Smooth muscle cell (in vitro differentiated cells): Measurements from ENCODE around the gene ARHGEF25. TPM values are rescaled to one million over a fixed set of nuclear protein-coding genes. Genes with fewer than 3 reads are reported as not detected.
"Not testable (repeated sequence)": the region's sequence is repeated elsewhere in the genome, so short reads cannot be mapped to it uniquely, and the experiment has no call there.

Source experiments
- DNase-seq: peaks from one replicate; lab custom pipeline; 2025; ENCODE audit not compliant: unreplicated experiment; lab: John Stamatoyannopoulos, UW
- H2AFZ ChIP-seq: fragments of 200-600 bp; sonication (generic); 2 replicates; pipeline ENCODE4 v1.6.0; 2016; ENCODE audit warnings: antibody characterized with exemption, low read depth, mild to moderate bottlenecking
- H3F3A ChIP-seq: fragments of 200-600 bp; sonication (generic); 2 replicates; pipeline ENCODE4 v1.6.0; 2017; ENCODE audit warnings: antibody characterized with exemption, low read depth
- H3K27ac ChIP-seq: fragments of 200-600 bp; sonication (generic); 2 replicates; pipeline ENCODE4 v1.5.1; 2016; ENCODE audit warnings: low read depth, mild to moderate bottlenecking
- H3K27me3 ChIP-seq: fragments of 200-600 bp; sonication (generic); 2 replicates; pipeline ENCODE4 v1.6.1; 2016; ENCODE audit warnings: low read depth, mild to moderate bottlenecking
- H3K36me3 ChIP-seq: fragments of 200-600 bp; sonication (generic); 2 replicates; pipeline ENCODE4 v1.5.1; 2016; ENCODE audit warnings: low read depth
- H3K4me1 ChIP-seq: fragments of 200-600 bp; sonication (generic); 2 replicates; pipeline ENCODE4 v1.5.1; 2016; ENCODE audit warnings: low read depth
- H3K4me2 ChIP-seq: fragments of 200-600 bp; sonication (generic); 2 replicates; pipeline ENCODE4 v1.6.0; 2016; ENCODE audit warnings: mild to moderate bottlenecking
- H3K4me3 ChIP-seq: fragments of 200-600 bp; sonication (generic); 2 replicates; pipeline ENCODE4 v1.5.1; 2016; ENCODE audit warnings: mild to moderate bottlenecking
- H3K79me2 ChIP-seq: fragments of 200-600 bp; sonication (generic); 2 replicates; pipeline ENCODE4 v1.6.0; 2016; ENCODE audit warnings: low read depth, mild to moderate bottlenecking
- H3K9ac ChIP-seq: fragments of 200-600 bp; sonication (generic); 2 replicates; pipeline ENCODE4 v1.6.0; 2016; ENCODE audit warnings: low read depth
- H3K9me3 ChIP-seq: fragments of 200-600 bp; sonication (generic); replicated peaks from 2 replicates; pipeline ENCODE4 v1.5.1; 2016; ENCODE audit warnings: low read depth
- H4K20me1 ChIP-seq: fragments of 200-600 bp; sonication (generic); 2 replicates; pipeline ENCODE4 v1.6.0; 2016; ENCODE audit warnings: low read depth
- WGBS: methylation state at CpG from one replicate; pipeline ENCODE4 v1.1.7; 2016; ENCODE audit warnings: low lambda C conversion rate; 5-methylcytosine and 5-hydroxymethylcytosine counted together
- polyA plus RNA-seq: library from polyadenylated mRNA; unstranded; fragments of >200 nt; fragmentation: Nextera tagmentation; extraction: Ambion mirVana; gene quantifications from 2 replicates; pipeline ENCODE4 v1.2.1, GENCODE V29; 2016
- total RNA-seq: library from RNA; depleted of rRNA; stranded (reverse); fragments of >200 nt; gene quantifications from 2 replicates; pipeline ENCODE4 v1.2.3, GENCODE V29; 2014
- TF ChIP-seq, protein P1 (sequence below): fragments of 200-600 bp; sonication (generic); IDR thresholded peaks from 2 replicates; pipeline ENCODE4 v1.5.1; 2017; ENCODE audit warnings: borderline replicate concordance, mild to moderate bottlenecking, antibody characterized with exemption; ENCODE audit not compliant: insufficient read depth, poor library complexity, severe bottlenecking

ARHGEF25 gene
- total and polyA plus RNA-seq, 2 experiments from 2014 or later = 3.8 to 13.9 TPM

DNA sequence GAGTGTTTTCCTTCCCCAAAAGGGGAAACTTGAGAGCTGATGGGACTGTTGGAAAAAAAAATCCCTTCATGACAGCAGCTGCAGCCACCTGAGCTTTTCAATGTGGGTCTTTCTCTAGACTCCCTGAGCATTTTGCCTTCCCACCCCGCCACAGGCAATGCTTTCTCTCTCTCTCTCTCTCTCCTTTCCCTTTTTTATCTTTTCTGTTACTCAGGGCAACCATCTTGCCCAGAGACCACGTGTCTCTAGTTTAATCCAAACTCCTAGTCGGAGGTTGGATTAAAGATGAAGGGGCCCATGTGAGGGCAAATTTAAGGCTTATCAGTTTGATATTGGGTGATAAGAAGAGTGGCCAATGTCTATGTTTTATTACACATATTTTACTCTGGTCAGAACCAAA is 47.7 kb downstream of the ARHGEF25 start:
- H3K27me3 ChIP-seq = no peaks in the 10 kb centered on the region
- no peaks in the 10 kb centered on the region for H3K79me2 ChIP-seq
- no peak overlapping the region for H3K4me3 ChIP-seq
- no peak overlapping the region for H3K27ac ChIP-seq
- DNase-seq = no peak
- WGBS = 59% methylated on average over 3 of the region's 3 CpGs
- no peaks in the 10 kb centered on the region for H3K4me1 ChIP-seq
- no peak overlapping the region for H3K4me2 ChIP-seq
- H3K9me3 ChIP-seq = no peaks in the 10 kb centered on the region
- no peak overlapping the region for H3K9ac ChIP-seq
- TF ChIP-seq, protein P1, sequence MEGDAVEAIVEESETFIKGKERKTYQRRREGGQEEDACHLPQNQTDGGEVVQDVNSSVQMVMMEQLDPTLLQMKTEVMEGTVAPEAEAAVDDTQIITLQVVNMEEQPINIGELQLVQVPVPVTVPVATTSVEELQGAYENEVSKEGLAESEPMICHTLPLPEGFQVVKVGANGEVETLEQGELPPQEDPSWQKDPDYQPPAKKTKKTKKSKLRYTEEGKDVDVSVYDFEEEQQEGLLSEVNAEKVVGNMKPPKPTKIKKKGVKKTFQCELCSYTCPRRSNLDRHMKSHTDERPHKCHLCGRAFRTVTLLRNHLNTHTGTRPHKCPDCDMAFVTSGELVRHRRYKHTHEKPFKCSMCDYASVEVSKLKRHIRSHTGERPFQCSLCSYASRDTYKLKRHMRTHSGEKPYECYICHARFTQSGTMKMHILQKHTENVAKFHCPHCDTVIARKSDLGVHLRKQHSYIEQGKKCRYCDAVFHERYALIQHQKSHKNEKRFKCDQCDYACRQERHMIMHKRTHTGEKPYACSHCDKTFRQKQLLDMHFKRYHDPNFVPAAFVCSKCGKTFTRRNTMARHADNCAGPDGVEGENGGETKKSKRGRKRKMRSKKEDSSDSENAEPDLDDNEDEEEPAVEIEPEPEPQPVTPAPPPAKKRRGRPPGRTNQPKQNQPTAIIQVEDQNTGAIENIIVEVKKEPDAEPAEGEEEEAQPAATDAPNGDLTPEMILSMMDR = no peak
- H3F3A ChIP-seq = no peaks in the 10 kb centered on the region
- H3K36me3 ChIP-seq = no peaks in the 10 kb centered on the region
- H2AFZ ChIP-seq = no peak overlapping the region
- no peaks in the 10 kb centered on the region for H4K20me1 ChIP-seq

DNA sequence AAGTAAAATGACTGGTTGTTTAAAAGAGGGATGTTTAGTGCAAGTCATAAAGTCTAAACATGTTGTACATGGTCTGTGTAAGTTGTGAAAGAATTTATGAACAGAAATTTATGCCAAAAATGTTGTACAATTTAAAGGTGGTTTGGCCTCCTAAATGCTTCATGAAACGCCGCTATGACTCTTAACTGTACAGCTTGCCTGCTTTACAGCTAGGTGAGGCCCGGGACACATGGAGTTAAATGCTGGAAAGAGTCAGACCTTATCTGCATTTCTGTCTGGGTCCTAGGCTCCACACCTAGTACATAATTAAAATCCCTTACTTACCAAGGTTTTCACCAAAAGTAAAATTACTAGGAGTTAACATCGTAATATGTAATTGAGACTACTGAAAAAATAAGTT is 50.1 kb downstream of the ARHGEF25 start:
- WGBS = 71% methylated on average over 4 of the region's 4 CpGs
- H3K27me3 ChIP-seq = no peaks in the 10 kb centered on the region
- H3K27ac ChIP-seq = no peak overlapping the region
- no peaks in the 10 kb centered on the region for H3K79me2 ChIP-seq
- no peak overlapping the region for H3K4me3 ChIP-seq
- H3F3A ChIP-seq = no peaks in the 10 kb centered on the region
- H2AFZ ChIP-seq = no peak overlapping the region
- no peak overlapping the region for H3K9ac ChIP-seq
- DNase-seq = no peak
- H4K20me1 ChIP-seq = no peaks in the 10 kb centered on the region
- no peaks in the 10 kb centered on the region for H3K4me1 ChIP-seq
- no peaks in the 10 kb centered on the region for H3K36me3 ChIP-seq
- H3K4me2 ChIP-seq = no peak overlapping the region
- TF ChIP-seq, protein P1 = no peak
- H3K9me3 ChIP-seq = no peaks in the 10 kb centered on the region

DNA sequence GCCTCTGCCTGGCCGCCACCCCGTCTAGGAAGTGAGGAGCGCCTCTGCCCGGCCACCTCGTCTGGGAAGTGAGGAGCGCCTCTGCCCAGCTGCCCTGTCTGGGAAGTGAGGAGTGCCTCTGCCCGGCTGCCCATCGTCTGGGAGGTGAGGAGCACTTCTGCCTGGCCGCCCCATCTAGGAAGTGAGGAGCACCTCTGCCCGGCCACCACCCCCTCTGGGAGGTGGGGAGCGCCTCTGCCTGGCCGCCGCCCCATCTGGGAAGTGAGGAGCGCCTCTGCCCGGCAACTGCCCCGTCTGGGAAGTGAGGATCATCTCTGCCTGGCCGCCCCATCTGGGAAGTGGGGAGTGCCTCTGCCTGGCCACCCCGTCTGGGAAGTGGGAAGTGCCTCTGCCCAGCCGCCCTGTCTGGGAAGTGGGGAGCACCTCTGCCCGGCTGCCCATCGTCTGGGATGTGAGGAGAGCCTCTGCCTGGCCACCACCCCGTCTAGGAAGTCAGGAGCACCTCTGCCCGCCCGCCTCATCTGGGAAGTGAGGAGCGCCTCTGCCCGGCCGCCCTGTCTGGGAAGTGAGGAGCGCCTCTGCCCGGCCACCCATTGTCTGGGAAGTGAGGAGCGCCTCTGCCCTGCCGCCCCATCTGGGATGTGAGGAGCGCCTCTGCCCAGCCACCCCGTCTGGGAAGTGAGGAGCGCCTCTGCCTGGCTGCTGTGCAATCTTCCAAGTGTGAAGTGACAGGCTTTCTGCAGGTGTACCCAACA is 54.0 kb downstream of the ARHGEF25 start:
- WGBS = 87% methylated on average over 32 of the region's 34 CpGs
- H3K9me3 ChIP-seq, H2AFZ ChIP-seq, H3F3A ChIP-seq, H4K20me1 ChIP-seq, H3K27me3 ChIP-seq, H3K9ac ChIP-seq, H3K4me3 ChIP-seq, H3K27ac ChIP-seq, H3K79me2 ChIP-seq, H3K4me1 ChIP-seq, H3K36me3 ChIP-seq, H3K4me2 ChIP-seq, DNase-seq: not testable (repeated sequence)

Other genes with a start within 250 kb of the ARHGEF25 start
- gene R3HDM2, start 180.4 kb upstream of the ARHGEF25 start, total RNA-seq = 10.4 and 16.0 TPM in 2 replicates
- 12.2 and 17.2 TPM in 2 replicates for gene R3HDM2, start 180.4 kb upstream of the ARHGEF25 start, polyA plus RNA-seq
- not detected in 2 replicates for gene INHBC, start 176.7 kb upstream of the ARHGEF25 start, total RNA-seq
- gene INHBC, start 176.7 kb upstream of the ARHGEF25 start, polyA plus RNA-seq = 0.42 TPM in 1 of 2 replicates, not detected in the other
- 5.4 and 11.5 TPM in 2 replicates for gene INHBE, start 156.1 kb upstream of the ARHGEF25 start, total RNA-seq
- gene INHBE, start 156.1 kb upstream of the ARHGEF25 start, polyA plus RNA-seq = 2.1 and 2.3 TPM in 2 replicates
- gene GLI1, start 151.7 kb upstream of the ARHGEF25 start, total RNA-seq = 1.4 and 1.5 TPM in 2 replicates
- gene GLI1, start 151.7 kb upstream of the ARHGEF25 start, polyA plus RNA-seq = 0.50 and 1.2 TPM in 2 replicates
- 1.3 TPM in 1 of 2 replicates, not detected in the other for gene ARHGAP9, start 131.6 kb upstream of the ARHGEF25 start, total RNA-seq
- gene ARHGAP9, start 131.6 kb upstream of the ARHGEF25 start, polyA plus RNA-seq = not detected in 2 replicates
- gene MARS1, start 123.4 kb upstream of the ARHGEF25 start, total RNA-seq = 192 and 629 TPM in 2 replicates
- gene MARS1, start 123.4 kb upstream of the ARHGEF25 start, polyA plus RNA-seq = 186 and 187 TPM in 2 replicates
- gene DDIT3, start 90.9 kb upstream of the ARHGEF25 start, total RNA-seq = 25.8 and 28.4 TPM in 2 replicates
- gene DDIT3, start 90.9 kb upstream of the ARHGEF25 start, polyA plus RNA-seq = 27.8 and 43.5 TPM in 2 replicates
- gene MBD6, start 88.6 kb upstream of the ARHGEF25 start, total RNA-seq = 3.7 and 9.1 TPM in 2 replicates
- 11.7 and 18.4 TPM in 2 replicates for gene MBD6, start 88.6 kb upstream of the ARHGEF25 start, polyA plus RNA-seq
- 88.0 and 107 TPM in 2 replicates for gene DCTN2, start 64.2 kb upstream of the ARHGEF25 start, total RNA-seq
- 119 and 127 TPM in 2 replicates for gene DCTN2, start 64.2 kb upstream of the ARHGEF25 start, polyA plus RNA-seq
- 2.2 and 2.8 TPM in 2 replicates for gene KIF5A, start 61.4 kb upstream of the ARHGEF25 start, total RNA-seq
- gene KIF5A, start 61.4 kb upstream of the ARHGEF25 start, polyA plus RNA-seq = 0.34 and 0.53 TPM in 2 replicates
- 39.5 and 53.8 TPM in 2 replicates for gene PIP4K2C, start 20.2 kb upstream of the ARHGEF25 start, total RNA-seq
- 33.3 and 41.1 TPM in 2 replicates for gene PIP4K2C, start 20.2 kb upstream of the ARHGEF25 start, polyA plus RNA-seq
- 28.9 and 29.4 TPM in 2 replicates for gene DTX3, start 6.6 kb upstream of the ARHGEF25 start, total RNA-seq
- 43.0 and 48.2 TPM in 2 replicates for gene DTX3, start 6.6 kb upstream of the ARHGEF25 start, polyA plus RNA-seq
- gene B4GALNT1, start 21.8 kb downstream of the ARHGEF25 start, total RNA-seq = 1.7 and 1.8 TPM in 2 replicates
- 2.1 and 5.6 TPM in 2 replicates for gene B4GALNT1, start 21.8 kb downstream of the ARHGEF25 start, polyA plus RNA-seq
- gene OS9, start 82.7 kb downstream of the ARHGEF25 start, total RNA-seq = 236 and 374 TPM in 2 replicates
- 162 and 179 TPM in 2 replicates for gene OS9, start 82.7 kb downstream of the ARHGEF25 start, polyA plus RNA-seq
- gene AGAP2, start 127.3 kb downstream of the ARHGEF25 start, total RNA-seq = not detected in 2 replicates
- not detected in 2 replicates for gene AGAP2, start 127.3 kb downstream of the ARHGEF25 start, polyA plus RNA-seq
- gene TSPAN31, start 133.6 kb downstream of the ARHGEF25 start, total RNA-seq = 68.0 and 105 TPM in 2 replicates
- gene TSPAN31, start 133.6 kb downstream of the ARHGEF25 start, polyA plus RNA-seq = 48.6 and 55.1 TPM in 2 replicates
- 144 and 158 TPM in 2 replicates for gene CDK4, start 140.9 kb downstream of the ARHGEF25 start, total RNA-seq
- gene CDK4, start 140.9 kb downstream of the ARHGEF25 start, polyA plus RNA-seq = 215 and 235 TPM in 2 replicates
- gene MARCHF9, start 143.7 kb downstream of the ARHGEF25 start, total RNA-seq = 6.5 and 8.6 TPM in 2 replicates
- gene MARCHF9, start 143.7 kb downstream of the ARHGEF25 start, polyA plus RNA-seq = 3.7 and 6.8 TPM in 2 replicates
- 0.81 and 0.90 TPM in 2 replicates for gene CYP27B1, start 155.6 kb downstream of the ARHGEF25 start, total RNA-seq
- 1.3 and 1.7 TPM in 2 replicates for gene CYP27B1, start 155.6 kb downstream of the ARHGEF25 start, polyA plus RNA-seq
- gene METTL1, start 160.7 kb downstream of the ARHGEF25 start, total RNA-seq = 4.1 and 7.7 TPM in 2 replicates
- 20.3 and 24.9 TPM in 2 replicates for gene METTL1, start 160.7 kb downstream of the ARHGEF25 start, polyA plus RNA-seq
- gene EEF1AKMT3, start 161.2 kb downstream of the ARHGEF25 start, total RNA-seq = 6.2 and 8.0 TPM in 2 replicates
- gene EEF1AKMT3, start 161.2 kb downstream of the ARHGEF25 start, polyA plus RNA-seq = 9.0 and 9.9 TPM in 2 replicates
- gene TSFM, start 171.4 kb downstream of the ARHGEF25 start, total RNA-seq = 14.5 and 16.8 TPM in 2 replicates
- 24.0 and 28.5 TPM in 2 replicates for gene TSFM, start 171.4 kb downstream of the ARHGEF25 start, polyA plus RNA-seq
- 7.0 and 17.1 TPM in 2 replicates for gene AVIL, start 207.3 kb downstream of the ARHGEF25 start, total RNA-seq
- gene AVIL, start 207.3 kb downstream of the ARHGEF25 start, polyA plus RNA-seq = 1.2 and 9.1 TPM in 2 replicates
- 77.4 and 86.7 TPM in 2 replicates for gene CTDSP2, start 235.3 kb downstream of the ARHGEF25 start, total RNA-seq
- gene CTDSP2, start 235.3 kb downstream of the ARHGEF25 start, polyA plus RNA-seq = 61.7 and 62.0 TPM in 2 replicates